Gastroesophageal sphincter (tissue), 3 donors: Measurements from ENCODE around the gene CCL28.

Source experiments
- CTCF ChIP-seq, 4 experiments: fragments of 200-600 bp in 2 of 4; fragments of 450-650 bp in 2 of 4; sonication (generic) in 1 of 4; IDR thresholded peaks; one replicate each; pipeline ENCODE4 v1.5.1; 2017 to 2019; ENCODE audit warnings: antibody characterized with exemption in 4 of 4, mild to moderate bottlenecking in 2 of 4, moderate library complexity in 2 of 4
- POLR2A ChIP-seq, 2 donors: fragments of 450-650 bp; IDR thresholded peaks; one replicate each; pipeline ENCODE4 v1.6.1; 2017; ENCODE audit warnings: antibody characterized with exemption in 2 of 2, mild to moderate bottlenecking in 2 of 2, moderate library complexity in 1 of 2
- POLR2AphosphoS5 ChIP-seq: sonication (generic); formaldehyde crosslinking; IDR thresholded peaks from one replicate; pipeline ENCODE4 v1.6.1; 2017; ENCODE audit warnings: antibody characterized with exemption

- TF ChIP-seq CTCF (IDR thresholded peaks at IDR 0.05) (no peak), POLR2A (IDR thresholded peaks at IDR 0.05) (no peak), POLR2AphosphoS5 (no peak)
These were observed 12.1 kb downstream of the CCL28 start for GRCh38 chr5:43400082-43400481.
